Sigmoid colon (tissue), 4 donors: ENCODE data around the gene SMIM45.

ENCODE experiments used
- POLR2A ChIP-seq, 2 donors: fragments of 450-650 bp; IDR thresholded peaks; one replicate each; pipeline ENCODE4 v1.6.1; 2016; ENCODE audit warnings: antibody characterized with exemption in 2 of 2, mild to moderate bottlenecking in 2 of 2, moderate library complexity in 2 of 2
- POLR2AphosphoS5 ChIP-seq, 4 donors: sonication (generic); formaldehyde crosslinking; IDR thresholded peaks; one replicate each; pipeline ENCODE4 v1.6.1; 2017; ENCODE audit warnings: antibody characterized with exemption in 4 of 4

DNA sequence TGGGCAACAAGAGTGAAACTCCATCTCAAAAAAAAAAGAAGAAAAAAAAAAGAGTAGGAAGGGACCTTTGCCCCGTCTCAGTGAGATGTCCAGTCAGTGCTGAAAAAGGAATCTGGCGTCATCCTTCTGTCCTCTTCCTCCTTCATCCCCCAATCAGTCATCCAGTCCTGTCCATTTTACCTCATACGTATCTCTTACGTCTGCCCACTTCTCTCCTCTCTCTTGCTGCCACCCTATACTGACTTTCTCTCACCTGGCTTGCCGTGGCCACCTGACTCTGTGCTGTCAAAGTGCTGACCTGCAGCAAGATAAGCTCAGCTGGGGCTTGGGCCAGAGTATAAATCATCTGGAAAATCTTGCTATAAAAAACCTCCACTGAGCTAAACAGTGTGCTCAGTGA, 30.9 kb downstream of the SMIM45 start:
- TF ChIP-seq POLR2A (IDR thresholded peaks at IDR 0.05) (no peak), POLR2AphosphoS5 (IDR thresholded peaks at IDR 0.05) (no peak)
